Right cardiac atrium (tissue), 5 donors: ENCODE results near the gene CAMTA1. TPM values are rescaled to one million over a fixed set of nuclear protein-coding genes. Genes with fewer than 3 reads are reported as not detected.

Source experiments
- ATAC-seq, 2 donors: fragments of 200-7000 bp; cut with Tn5 transposase; one replicate each; pipeline versions ENCODE4 v1.8.0 to v1.9.1; 2020; ENCODE audit warnings: moderate library complexity in 2 of 2, mild to moderate bottlenecking in 1 of 2
- DNase-seq, 3 donors: peaks; one replicate each; pipeline ENCODE4 v3.0.0-alpha.2; 2020
- H3K27ac ChIP-seq: one replicate; pipeline ENCODE4 v1.5.1; 2013; ENCODE audit warnings: mild to moderate bottlenecking, low read length, control low read depth, moderate library complexity
- H3K27me3 ChIP-seq: one replicate; pipeline ENCODE4 v1.6.1; 2013; ENCODE audit not compliant: control insufficient read depth, insufficient read depth
- H3K4me1 ChIP-seq: one replicate; pipeline ENCODE4 v1.6.1; 2013; ENCODE audit warnings: low read length; ENCODE audit not compliant: control insufficient read depth, insufficient read depth
- H3K4me3 ChIP-seq: one replicate; pipeline ENCODE4 v1.5.1; 2013; ENCODE audit warnings: low read length, control low read depth
- H3K9me3 ChIP-seq: one replicate; pipeline ENCODE4 v1.6.1; 2013; ENCODE audit warnings: low read length; ENCODE audit not compliant: control insufficient read depth
- WGBS: extraction: QIAGEN DNeasy Blood & Tissue Kit; methylation state at CpG from one replicate; pipeline ENCODE4 v1.1.7; 2013; 5-methylcytosine and 5-hydroxymethylcytosine counted together
- intact Hi-C, 4 donors: fragments of 100-400 bp; cut with DNase I; formaldehyde crosslinking; loops; one replicate each; pipeline versions ENCODE4 v1.11.0 to v1.14.0; 2022 to 2023
- polyA plus RNA-seq: library from polyadenylated mRNA; stranded (reverse); fragments of 200-250 nt; gene quantifications from one replicate; pipeline ENCODE4 v1.2.3, GENCODE V29; 2013
- total RNA-seq, 4 donors: library from RNA; stranded (reverse); fragmentation: NEBNext Ultra II Directional; extraction: Animal tissue kit (Norgen Biotek cat#: 25700); gene quantifications; one replicate each; pipeline ENCODE4 v1.2.1, GENCODE V29; 2021
- donor health status: healthy with polysubstance abuse.
- donor health status: DM: no; HTN: yes; CAD: no.
- donor health status: DM: no; HTN: no; CAD: no.
- donor health status: DM: no; HTN: yes; CAD: no; lungs with severe emphysema.
- donor health status: DM: yes; HTN: yes; CAD: no.

The CAMTA1 gene
- total and polyA plus RNA-seq, 5 donors: 155 to 334 (median 164) TPM

- peak in 2 of 3 donors; percentile 72 to 75 for DNase-seq
- intact Hi-C loops: no loop called here
- ATAC-seq: peak; percentile 8 to 26
- Histone ChIP-seq H3K9me3 (no peaks in the 10 kb centered on the region), H3K27me3 (no peaks in the 10 kb centered on the region), H3K27ac (no peak overlapping the region), H3K4me3 (no peak overlapping the region), H3K4me1 (peaks cover 5% of the 10 kb centered on the region)
- 39% methylated on average over 16 of the region's 16 CpGs for WGBS
Measured at GRCh38 chr1:7558041-7558461, 772.8 kb downstream of the CAMTA1 start.

DNA sequence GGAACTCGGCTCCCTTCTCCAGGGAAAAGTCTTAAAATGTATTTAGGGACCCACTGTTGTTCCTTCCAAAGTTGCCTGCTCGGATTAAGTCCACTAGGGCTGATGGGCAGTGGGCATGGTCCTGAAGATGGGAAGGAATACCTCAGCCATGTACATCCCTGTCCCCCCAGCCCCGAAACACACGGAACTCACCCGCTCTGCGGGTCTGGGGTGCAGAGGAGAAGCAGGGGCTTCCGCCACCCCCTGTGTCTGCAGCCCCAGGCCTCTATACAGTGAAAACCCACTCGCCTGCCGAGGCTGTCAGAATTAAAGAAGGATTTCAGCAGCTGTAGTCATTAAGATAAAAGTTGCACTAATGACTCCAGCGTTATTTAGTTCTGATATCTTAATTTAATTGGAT lies 773.2 kb downstream of the CAMTA1 start:
- 82% methylated on average over 10 of the region's 10 CpGs for WGBS
- ATAC-seq: no peak
- no peak overlapping the region for H3K27ac ChIP-seq

DNA sequence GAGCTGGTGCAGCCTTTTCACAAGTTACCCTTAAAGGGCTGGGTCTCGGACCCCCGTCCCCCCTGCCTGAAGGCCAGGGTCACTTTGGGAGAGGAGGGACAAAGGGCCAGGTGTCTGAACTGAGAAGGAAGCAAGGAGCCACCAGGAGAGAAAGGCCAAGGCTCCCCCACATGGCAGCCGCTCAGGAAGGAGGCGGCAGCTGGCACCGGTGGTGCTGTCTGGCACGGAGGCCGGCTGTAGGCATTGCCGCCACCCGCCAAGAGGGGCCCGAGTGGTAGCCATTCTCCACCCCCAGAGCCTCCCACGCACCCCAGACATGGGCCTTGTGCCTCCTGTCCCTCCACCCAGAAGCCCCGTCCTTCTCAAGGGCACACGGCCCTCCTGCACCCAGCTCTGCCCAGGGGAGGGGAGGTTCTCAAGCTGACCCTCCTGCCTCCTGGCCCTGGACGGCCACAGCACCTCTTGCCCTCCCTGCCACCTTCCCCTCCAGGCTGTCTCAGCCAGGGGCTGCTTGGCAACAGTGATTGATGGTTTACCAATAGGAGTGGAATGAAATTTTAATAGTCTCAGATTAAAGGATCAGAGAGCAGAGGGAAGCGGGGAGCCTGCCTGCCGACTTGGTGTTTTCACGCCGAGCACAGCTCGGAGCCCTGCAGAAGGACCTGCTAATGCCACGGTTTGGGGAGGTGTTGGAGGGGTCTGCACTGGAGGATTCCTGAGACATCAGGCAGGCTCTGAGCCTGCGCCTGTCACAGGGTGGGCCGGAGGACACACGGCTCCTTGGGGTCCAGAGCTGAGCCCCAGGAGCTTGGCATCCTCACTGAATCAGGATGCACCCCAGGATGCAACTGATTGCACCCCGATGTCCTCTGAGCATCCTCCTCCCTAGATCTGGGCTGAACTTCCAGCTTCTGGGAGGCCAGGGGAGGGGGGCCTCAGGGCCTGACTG lies 773.9 kb downstream of the CAMTA1 start:
- Histone ChIP-seq H3K27me3 (no peaks in the 10 kb centered on the region), H3K9me3 (no peaks in the 10 kb centered on the region), H3K4me3 (no peak overlapping the region), H3K27ac (no peak overlapping the region), H3K4me1 (peaks cover 5% of the 10 kb centered on the region)
- DNase-seq: peak in 1 of 3 donors; percentile 46
- WGBS: 79% methylated on average over 24 of the region's 24 CpGs
- intact Hi-C loops: no loop called here
- no peak for ATAC-seq

More for the DNA sequence above, 773.2 kb downstream of the CAMTA1 start:
- H3K4me3 ChIP-seq: no peak overlapping the region
- peaks cover 5% of the 10 kb centered on the region for H3K4me1 ChIP-seq
- H3K27me3 ChIP-seq: no peaks in the 10 kb centered on the region
- intact Hi-C loops: no loop called here
- no peaks in the 10 kb centered on the region for H3K9me3 ChIP-seq
- peak in 1 of 3 donors; percentile 27 for DNase-seq

GRCh38 chr1:7560128-7560527 lies 774.9 kb downstream of the CAMTA1 start:
- Histone ChIP-seq H3K9me3 (no peaks in the 10 kb centered on the region), H3K4me3 (no peak overlapping the region), H3K27me3 (no peaks in the 10 kb centered on the region), H3K4me1 (peaks cover 5% of the 10 kb centered on the region), H3K27ac (no peak overlapping the region)
- intact Hi-C loops: no loop called here
- 96% methylated on average over 4 of the region's 4 CpGs for WGBS
- ATAC-seq: no peak
- peak in 1 of 3 donors; percentile 35 for DNase-seq

DNA sequence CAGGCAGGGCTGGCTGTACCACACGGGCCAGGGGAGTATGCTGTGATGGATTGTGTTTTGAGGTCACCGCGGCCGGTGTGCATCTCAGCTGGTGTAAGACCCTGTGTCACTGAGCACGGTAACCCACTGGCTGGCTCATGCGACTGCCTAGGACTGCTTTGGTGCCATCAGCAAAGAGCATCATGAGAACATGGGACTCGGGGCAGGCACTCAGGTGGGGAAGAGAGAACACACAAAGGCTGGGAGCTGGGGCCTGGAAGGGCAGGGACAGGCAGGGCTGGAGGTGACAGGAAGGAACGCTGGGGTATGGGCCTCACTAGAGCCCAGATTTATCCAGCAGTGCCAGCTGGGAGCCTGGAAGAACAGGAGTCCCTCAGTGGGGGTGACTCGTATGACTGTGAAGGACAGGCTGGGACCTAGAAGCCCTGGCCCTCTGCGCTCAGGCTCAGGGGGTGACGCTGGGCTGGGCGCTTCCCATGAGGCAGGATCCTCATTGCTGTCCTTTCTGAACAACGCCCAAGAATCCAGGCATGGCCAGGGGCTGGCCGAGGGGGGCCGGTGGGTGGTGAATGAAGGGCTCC lies 775.4 kb downstream of the CAMTA1 start:
- intact Hi-C loops: no loop called here
- Histone ChIP-seq H3K27ac (no peak overlapping the region), H3K4me1 (peaks cover 3% of the 10 kb centered on the region), H3K4me3 (no peak overlapping the region), H3K27me3 (no peaks in the 10 kb centered on the region), H3K9me3 (no peaks in the 10 kb centered on the region)
- 95% methylated on average over 15 of the region's 15 CpGs for WGBS
- no peak for DNase-seq
- ATAC-seq: no peak

DNA sequence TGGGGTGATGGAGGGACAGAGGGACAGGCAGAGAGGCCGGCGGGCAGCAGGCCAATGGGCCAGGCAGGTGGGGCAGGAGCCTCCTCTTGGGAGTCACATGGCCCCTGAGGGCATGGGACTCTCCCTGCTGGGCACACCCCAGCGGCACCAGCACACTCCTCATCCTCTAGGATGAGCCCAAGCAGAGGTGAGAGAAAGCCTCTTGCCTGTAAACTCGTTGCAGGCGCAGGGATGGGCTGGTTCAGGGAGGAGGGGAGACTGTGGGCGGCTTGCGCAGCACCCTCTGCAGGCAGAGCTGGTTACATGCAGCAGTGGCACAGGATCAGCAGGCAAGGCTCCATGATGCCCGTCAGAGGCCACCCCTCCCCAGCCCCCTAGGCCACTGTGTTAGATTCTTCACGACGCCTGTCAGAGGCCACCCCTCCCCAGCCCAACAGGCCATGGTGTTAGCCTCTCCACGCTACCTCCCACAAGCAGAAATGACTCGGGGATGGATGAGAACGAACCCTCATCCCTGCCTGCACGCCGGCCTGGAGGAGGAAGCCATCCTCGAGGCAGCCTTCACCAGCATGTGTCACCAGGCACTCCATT lies 776.2 kb downstream of the CAMTA1 start:
- ATAC-seq: no peak

GRCh38 chr1:7561936-7562728 lies 776.9 kb downstream of the CAMTA1 start:
- ATAC-seq (no peak), DNase-seq (peak in 1 of 3 donors; percentile 55)
- no peak overlapping the region for H3K27ac ChIP-seq
- peaks cover 3% of the 10 kb centered on the region for H3K4me1 ChIP-seq
- no peaks in the 10 kb centered on the region for H3K27me3 ChIP-seq
- no peak overlapping the region for H3K4me3 ChIP-seq
- intact Hi-C loops: no loop called here
- no peaks in the 10 kb centered on the region for H3K9me3 ChIP-seq
- 66% methylated on average over 26 of the region's 26 CpGs for WGBS

More for the DNA sequence above, 776.2 kb downstream of the CAMTA1 start:
- no peaks in the 10 kb centered on the region for H3K9me3 ChIP-seq
- peaks cover 3% of the 10 kb centered on the region for H3K4me1 ChIP-seq
- no peak overlapping the region for H3K4me3 ChIP-seq
- peak in 1 of 3 donors; percentile 55 for DNase-seq
- no peaks in the 10 kb centered on the region for H3K27me3 ChIP-seq
- WGBS: 71% methylated on average over 16 of the region's 16 CpGs
- H3K27ac ChIP-seq: no peak overlapping the region
- intact Hi-C loops: no loop called here

DNA sequence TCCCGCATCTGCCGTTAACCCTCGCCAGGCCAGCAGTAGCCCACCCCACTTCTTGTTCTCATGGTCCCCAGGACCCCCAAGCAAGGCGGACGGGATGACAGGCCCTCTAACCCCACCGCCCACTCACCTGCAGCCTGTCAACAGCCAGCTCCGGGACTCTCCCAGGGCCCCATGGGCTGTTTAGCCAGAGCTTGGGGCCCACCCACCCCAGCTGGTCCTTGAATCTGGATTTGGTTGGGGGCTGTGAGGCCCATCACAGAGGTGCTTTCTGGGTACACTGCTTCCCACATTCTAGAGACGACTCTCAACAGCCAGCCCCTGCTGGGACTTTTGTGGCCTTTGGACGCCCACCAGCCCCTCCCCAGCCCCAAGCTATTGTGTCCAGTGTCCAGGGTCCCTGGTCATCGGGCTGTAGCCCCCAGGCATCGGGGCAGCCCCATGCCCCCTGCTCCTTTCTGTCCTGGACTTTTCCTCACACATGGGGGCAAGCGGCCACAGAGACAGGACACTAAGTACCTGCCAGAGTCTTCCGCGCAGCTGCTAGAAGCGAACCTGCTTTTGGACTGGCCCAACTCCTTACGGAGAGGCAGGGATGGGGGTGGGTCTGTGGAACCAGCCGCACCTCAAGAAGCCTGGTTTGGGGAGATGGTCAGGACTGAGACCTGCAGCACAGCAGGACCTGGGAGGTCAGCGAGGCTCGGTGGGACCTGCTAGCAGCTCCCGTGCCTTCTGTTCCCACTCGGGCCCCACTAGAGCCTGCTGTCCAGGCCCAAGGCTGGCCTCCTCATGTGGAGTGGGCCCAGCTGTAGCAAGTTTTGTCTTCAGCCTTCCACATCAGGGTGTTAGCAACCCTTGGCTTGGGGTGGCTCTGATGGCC lies 777.7 kb downstream of the CAMTA1 start:
- ATAC-seq: no peak
- 84% methylated on average over 21 of the region's 21 CpGs for WGBS

DNA sequence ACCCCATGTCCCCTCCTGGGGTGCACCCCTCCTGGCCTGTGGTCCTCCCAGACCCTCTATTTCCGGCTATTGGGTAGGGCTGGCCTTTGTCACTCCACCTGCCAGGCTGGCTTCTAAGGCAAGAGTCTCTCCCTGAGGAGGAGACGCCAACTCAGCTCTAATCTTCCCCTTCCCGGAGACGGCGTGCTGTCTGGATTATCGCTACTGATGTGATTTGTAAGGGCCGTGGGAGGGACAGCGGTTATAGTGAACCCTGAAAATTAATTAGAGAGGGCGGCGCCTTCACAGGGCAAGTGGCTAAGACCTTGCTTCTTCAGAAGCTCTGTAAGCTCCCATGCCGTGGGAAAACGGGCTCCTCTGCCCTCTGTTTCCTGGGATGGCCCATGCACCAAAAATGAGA lies 778.9 kb downstream of the CAMTA1 start:
- Histone ChIP-seq H3K27ac (no peak overlapping the region), H3K27me3 (no peaks in the 10 kb centered on the region), H3K4me3 (no peak overlapping the region), H3K4me1 (no peaks in the 10 kb centered on the region), H3K9me3 (no peaks in the 10 kb centered on the region)
- ATAC-seq (no peak), DNase-seq (peak in 1 of 3 donors; percentile 22)
- 80% methylated on average over 12 of the region's 12 CpGs for WGBS
- intact Hi-C loops: no loop called here

More for the DNA sequence above, 777.7 kb downstream of the CAMTA1 start:
- H3K27me3 ChIP-seq: no peaks in the 10 kb centered on the region
- peak in 1 of 3 donors; percentile 44 for DNase-seq
- H3K27ac ChIP-seq: no peak overlapping the region
- H3K4me3 ChIP-seq: no peak overlapping the region
- H3K9me3 ChIP-seq: no peaks in the 10 kb centered on the region
- intact Hi-C loops: no loop called here
- H3K4me1 ChIP-seq: peaks cover 2% of the 10 kb centered on the region
